Activated naive CD4-positive, alpha-beta T cell treated with anti-CD3 and anti-CD28 coated beads, Interleukin-2, amount 10 ng/mL, durations not matched to agents 7 days and 5 days (primary cell): Measurements from ENCODE around the gene ABHD17B.

ENCODE experiments used
- CTCF ChIA-PET: fragments of 350-600 bp; sonication (Branson Sonifier 250); formaldehyde crosslinking; loops from one replicate; lab custom pipeline; 2021; ENCODE audit warnings: antibody characterized with exemption; lab: Charles Lee
- DNase-seq: peaks from one replicate; pipeline ENCODE4 v3.0.0-alpha.2; 2020
- H3K27ac Mint-ChIP-seq: one replicate; pipeline ENCODE4 v1.8.0; 2021; ENCODE audit warnings: mild to moderate bottlenecking, moderate library complexity, mixed read lengths
- H3K27me3 Mint-ChIP-seq: one replicate; pipeline ENCODE4 v1.8.0; 2021; ENCODE audit warnings: mild to moderate bottlenecking, mixed read lengths
- H3K36me3 Mint-ChIP-seq: one replicate; pipeline ENCODE4 v1.8.0; 2021; ENCODE audit warnings: mixed read lengths
- H3K4me1 Mint-ChIP-seq: one replicate; pipeline ENCODE4 v1.8.0; 2021; ENCODE audit warnings: mixed read lengths
- H3K4me3 Mint-ChIP-seq: one replicate; pipeline ENCODE4 v1.8.0; 2021; ENCODE audit warnings: mild to moderate bottlenecking, moderate library complexity, mixed read lengths
- H3K9me3 Mint-ChIP-seq: one replicate; pipeline ENCODE4 v1.8.0; 2021; ENCODE audit warnings: mixed read lengths

ABHD17B gene

GRCh38 chr9:71878327-71879274, 32.4 kb downstream of the ABHD17B start:
- no peak overlapping the region for H3K27ac Mint-ChIP-seq

GRCh38 chr9:71876829-71877228, 34.2 kb downstream of the ABHD17B start:
- CTCF ChIA-PET, result no interaction called here
- H3K27ac Mint-ChIP-seq, result no peak overlapping the region
- peaks cover 36% of the 10 kb centered on the region for H3K9me3 Mint-ChIP-seq
- no peak for DNase-seq
- no peaks in the 10 kb centered on the region for H3K27me3 Mint-ChIP-seq
- H3K4me1 Mint-ChIP-seq, result peaks cover 8% of the 10 kb centered on the region
- no peak overlapping the region for H3K4me3 Mint-ChIP-seq
- peaks cover 42% of the 10 kb centered on the region for H3K36me3 Mint-ChIP-seq

More at GRCh38 chr9:71878327-71879274, 32.4 kb downstream of the ABHD17B start:
- Mint-ChIP-seq H3K9me3 (peaks cover 41% of the 10 kb centered on the region), H3K27me3 (no peaks in the 10 kb centered on the region), H3K4me3 (no peak overlapping the region), H3K4me1 (peaks cover 8% of the 10 kb centered on the region), H3K36me3 (peaks cover 51% of the 10 kb centered on the region)
- CTCF ChIA-PET, result no interaction called here
- DNase-seq, result no peak

GRCh38 chr9:71876106-71876505, 34.9 kb downstream of the ABHD17B start:
- Mint-ChIP-seq H3K9me3 (peaks cover 32% of the 10 kb centered on the region), H3K36me3 (peaks cover 37% of the 10 kb centered on the region), H3K27me3 (no peaks in the 10 kb centered on the region), H3K4me3 (no peak overlapping the region), H3K4me1 (peaks cover 8% of the 10 kb centered on the region), H3K27ac (no peak overlapping the region)
- CTCF ChIA-PET, result interaction anchor here (1.2 kb wide), 1 partner anchor 95 kb away, joined by 3 read pairs; no protein-coding TSS in a partner anchor
- no peak for DNase-seq

- H3K27ac Mint-ChIP-seq, result no peak overlapping the region
- H3K36me3 Mint-ChIP-seq, result peaks cover 38% of the 10 kb centered on the region
- H3K27me3 Mint-ChIP-seq, result no peaks in the 10 kb centered on the region
- peaks cover 8% of the 10 kb centered on the region for H3K4me1 Mint-ChIP-seq
- H3K9me3 Mint-ChIP-seq, result peaks cover 29% of the 10 kb centered on the region
- CTCF ChIA-PET, result interaction anchor here (1.2 kb wide), 1 partner anchor 94 kb away, joined by 3 read pairs; no protein-coding TSS in a partner anchor
- no peak overlapping the region for H3K4me3 Mint-ChIP-seq
- DNase-seq, result no peak
Observed at GRCh38 chr9:71875345-71875744, 35.6 kb downstream of the ABHD17B start.

- peaks cover 6% of the 10 kb centered on the region for H3K4me1 Mint-ChIP-seq
- CTCF ChIA-PET, result no interaction called here
- no peak overlapping the region for H3K27ac Mint-ChIP-seq
- peaks cover 58% of the 10 kb centered on the region for H3K36me3 Mint-ChIP-seq
- no peak for DNase-seq
- no peak overlapping the region for H3K4me3 Mint-ChIP-seq
- H3K27me3 Mint-ChIP-seq, result no peaks in the 10 kb centered on the region
- H3K9me3 Mint-ChIP-seq, result peaks cover 20% of the 10 kb centered on the region
Observed at GRCh38 chr9:71863631-71864030, 47.4 kb downstream of the ABHD17B start.

- H3K27me3 Mint-ChIP-seq, result no peaks in the 10 kb centered on the region
- H3K36me3 Mint-ChIP-seq, result peaks cover 50% of the 10 kb centered on the region
- DNase-seq, result no peak
- H3K9me3 Mint-ChIP-seq, result peaks cover 21% of the 10 kb centered on the region
- no peak overlapping the region for H3K27ac Mint-ChIP-seq
- H3K4me3 Mint-ChIP-seq, result no peak overlapping the region
- CTCF ChIA-PET, result no interaction called here
- peaks cover 12% of the 10 kb centered on the region for H3K4me1 Mint-ChIP-seq
Observed at GRCh38 chr9:71861618-71862017, 49.4 kb downstream of the ABHD17B start.

- Mint-ChIP-seq H3K36me3 (peaks cover 44% of the 10 kb centered on the region), H3K4me1 (peaks cover 12% of the 10 kb centered on the region), H3K4me3 (no peak overlapping the region), H3K27me3 (no peaks in the 10 kb centered on the region), H3K27ac (no peak overlapping the region), H3K9me3 (peaks cover 20% of the 10 kb centered on the region)
- no peak for DNase-seq
- CTCF ChIA-PET, result no interaction called here
Observed at GRCh38 chr9:71859939-71860338, 51.1 kb downstream of the ABHD17B start.

- Mint-ChIP-seq H3K36me3 (peaks cover 37% of the 10 kb centered on the region), H3K9me3 (peaks cover 19% of the 10 kb centered on the region), H3K4me3 (no peak overlapping the region), H3K4me1 (peaks cover 12% of the 10 kb centered on the region), H3K27me3 (no peaks in the 10 kb centered on the region), H3K27ac (no peak overlapping the region)
- CTCF ChIA-PET, result interaction anchor here (1.0 kb wide), 1 partner anchor 40 kb away, joined by 4 read pairs; no protein-coding TSS in a partner anchor
- DNase-seq, result no peak
Observed at GRCh38 chr9:71858812-71859211, 52.2 kb downstream of the ABHD17B start.

- peaks cover 19% of the 10 kb centered on the region for H3K9me3 Mint-ChIP-seq
- H3K4me3 Mint-ChIP-seq, result no peak overlapping the region
- no peak overlapping the region for H3K27ac Mint-ChIP-seq
- H3K27me3 Mint-ChIP-seq, result no peaks in the 10 kb centered on the region
- DNase-seq, result no peak
- CTCF ChIA-PET, result no interaction called here
- peaks cover 31% of the 10 kb centered on the region for H3K36me3 Mint-ChIP-seq
- peaks cover 12% of the 10 kb centered on the region for H3K4me1 Mint-ChIP-seq
Observed at GRCh38 chr9:71858102-71858798, 52.7 kb downstream of the ABHD17B start.

- H3K9me3 Mint-ChIP-seq, result peaks cover 19% of the 10 kb centered on the region
- H3K36me3 Mint-ChIP-seq, result peaks cover 30% of the 10 kb centered on the region
- H3K4me3 Mint-ChIP-seq, result no peak overlapping the region
- no peaks in the 10 kb centered on the region for H3K27me3 Mint-ChIP-seq
- H3K27ac Mint-ChIP-seq, result no peak overlapping the region
- H3K4me1 Mint-ChIP-seq, result peaks cover 12% of the 10 kb centered on the region
- no peak for DNase-seq
- CTCF ChIA-PET, result no interaction called here
Observed at GRCh38 chr9:71857159-71857558, 53.8 kb downstream of the ABHD17B start.

GRCh38 chr9:71854811-71855210, 56.2 kb downstream of the ABHD17B start:
- Mint-ChIP-seq H3K4me1 (peaks cover 12% of the 10 kb centered on the region), H3K9me3 (peaks cover 10% of the 10 kb centered on the region), H3K4me3 (no peak overlapping the region), H3K27ac (no peak overlapping the region), H3K27me3 (no peaks in the 10 kb centered on the region), H3K36me3 (peaks cover 12% of the 10 kb centered on the region)
- CTCF ChIA-PET, result no interaction called here
- no peak for DNase-seq

GRCh38 chr9:71853084-71853483, 57.9 kb downstream of the ABHD17B start:
- H3K9me3 Mint-ChIP-seq, result peaks cover 3% of the 10 kb centered on the region
- peaks cover 3% of the 10 kb centered on the region for H3K36me3 Mint-ChIP-seq
- DNase-seq, result no peak
- CTCF ChIA-PET, result no interaction called here
- H3K27me3 Mint-ChIP-seq, result no peaks in the 10 kb centered on the region
- peaks cover 3% of the 10 kb centered on the region for H3K4me1 Mint-ChIP-seq
- no peak overlapping the region for H3K27ac Mint-ChIP-seq
- H3K4me3 Mint-ChIP-seq, result no peak overlapping the region

GRCh38 chr9:71850996-71851395, 60.0 kb downstream of the ABHD17B start:
- Mint-ChIP-seq H3K9me3 (peaks cover 3% of the 10 kb centered on the region), H3K27me3 (no peaks in the 10 kb centered on the region), H3K4me3 (no peak overlapping the region), H3K27ac (no peak overlapping the region), H3K36me3 (no peaks in the 10 kb centered on the region), H3K4me1 (no peaks in the 10 kb centered on the region)
- no peak for DNase-seq
- CTCF ChIA-PET, result no interaction called here

GRCh38 chr9:71847892-71848291, 63.1 kb downstream of the ABHD17B start:
- no peaks in the 10 kb centered on the region for H3K27me3 Mint-ChIP-seq
- no peak overlapping the region for H3K4me3 Mint-ChIP-seq
- H3K9me3 Mint-ChIP-seq, result peaks cover 3% of the 10 kb centered on the region
- no peak for DNase-seq
- no peak overlapping the region for H3K27ac Mint-ChIP-seq
- CTCF ChIA-PET, result no interaction called here
- H3K36me3 Mint-ChIP-seq, result no peaks in the 10 kb centered on the region
- H3K4me1 Mint-ChIP-seq, result no peaks in the 10 kb centered on the region
